GM19463 (cell line): ENCODE results near the gene TPM4.

ENCODE experiments used
- ATAC-seq: cut with Tn5 transposase; IDR thresholded peaks from one replicate; pipeline ENCODE4 v1.9.1; 2021; ENCODE audit warnings: mild to moderate bottlenecking, moderate library complexity; ENCODE audit not compliant: unreplicated experiment

Gene TPM4

GRCh38 chr19:16041299-16041990 is 34.9 kb upstream of the TPM4 start:
- no peak for ATAC-seq

GRCh38 chr19:16041991-16042386 is 34.3 kb upstream of the TPM4 start:
- no peak for ATAC-seq

- ATAC-seq: no peak
Measured at GRCh38 chr19:16042533-16043085, 33.7 kb upstream of the TPM4 start.

- ATAC-seq: no peak
Measured at GRCh38 chr19:16043156-16043757, 33.0 kb upstream of the TPM4 start.

- no peak for ATAC-seq
Measured at GRCh38 chr19:16044746-16045145, 31.5 kb upstream of the TPM4 start.

- ATAC-seq: no peak
Measured at GRCh38 chr19:16045171-16045570, 31.1 kb upstream of the TPM4 start.

- no peak for ATAC-seq
Measured at GRCh38 chr19:16045893-16046292, 30.4 kb upstream of the TPM4 start.

- ATAC-seq: no peak
Measured at GRCh38 chr19:16048583-16048982, 27.7 kb upstream of the TPM4 start.

GRCh38 chr19:16051254-16052025 is 24.9 kb upstream of the TPM4 start:
- ATAC-seq: no peak

GRCh38 chr19:16052353-16052752 is 23.9 kb upstream of the TPM4 start:
- no peak for ATAC-seq

GRCh38 chr19:16057062-16057461 is 19.2 kb upstream of the TPM4 start:
- no peak for ATAC-seq

GRCh38 chr19:16060294-16060693 is 16.0 kb upstream of the TPM4 start:
- ATAC-seq: no peak

- ATAC-seq: no peak
Measured at GRCh38 chr19:16061943-16062342, 14.4 kb upstream of the TPM4 start.

GRCh38 chr19:16062789-16063188 is 13.5 kb upstream of the TPM4 start:
- ATAC-seq: no peak

GRCh38 chr19:16064209-16064889 is 11.9 kb upstream of the TPM4 start:
- ATAC-seq: no peak

- no peak for ATAC-seq
Measured at GRCh38 chr19:16066611-16067104, 9.6 kb upstream of the TPM4 start.

GRCh38 chr19:16067205-16067938 is 8.9 kb upstream of the TPM4 start:
- no peak for ATAC-seq

- ATAC-seq: no peak
Measured at GRCh38 chr19:16068696-16069259, 7.5 kb upstream of the TPM4 start.

- ATAC-seq: no peak
Measured at GRCh38 chr19:16069813-16070365, 6.4 kb upstream of the TPM4 start.
